ENCODE data around the gene HHIPL2.

The HHIPL2 gene

GRCh38 chr1:222547944-222548671 is at the start of gene HHIPL2:
TSS of gene HHIPL2 (minus strand) at chr1:222548104. CDS start at chr1:222548044, 60 bp downstream.
- TF ChIP-seq, protein P1, sequence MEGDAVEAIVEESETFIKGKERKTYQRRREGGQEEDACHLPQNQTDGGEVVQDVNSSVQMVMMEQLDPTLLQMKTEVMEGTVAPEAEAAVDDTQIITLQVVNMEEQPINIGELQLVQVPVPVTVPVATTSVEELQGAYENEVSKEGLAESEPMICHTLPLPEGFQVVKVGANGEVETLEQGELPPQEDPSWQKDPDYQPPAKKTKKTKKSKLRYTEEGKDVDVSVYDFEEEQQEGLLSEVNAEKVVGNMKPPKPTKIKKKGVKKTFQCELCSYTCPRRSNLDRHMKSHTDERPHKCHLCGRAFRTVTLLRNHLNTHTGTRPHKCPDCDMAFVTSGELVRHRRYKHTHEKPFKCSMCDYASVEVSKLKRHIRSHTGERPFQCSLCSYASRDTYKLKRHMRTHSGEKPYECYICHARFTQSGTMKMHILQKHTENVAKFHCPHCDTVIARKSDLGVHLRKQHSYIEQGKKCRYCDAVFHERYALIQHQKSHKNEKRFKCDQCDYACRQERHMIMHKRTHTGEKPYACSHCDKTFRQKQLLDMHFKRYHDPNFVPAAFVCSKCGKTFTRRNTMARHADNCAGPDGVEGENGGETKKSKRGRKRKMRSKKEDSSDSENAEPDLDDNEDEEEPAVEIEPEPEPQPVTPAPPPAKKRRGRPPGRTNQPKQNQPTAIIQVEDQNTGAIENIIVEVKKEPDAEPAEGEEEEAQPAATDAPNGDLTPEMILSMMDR (IDR thresholded peaks at IDR 0.05; ENCODE audit: low read depth, low read length, missing control alignments): no peak
- DNase-seq (ENCODE audit: low read depth): no peak
- H3K4me3 ChIP-seq (ENCODE audit: low read depth, low read length): no peak within 1 kb of the TSS

DNA sequence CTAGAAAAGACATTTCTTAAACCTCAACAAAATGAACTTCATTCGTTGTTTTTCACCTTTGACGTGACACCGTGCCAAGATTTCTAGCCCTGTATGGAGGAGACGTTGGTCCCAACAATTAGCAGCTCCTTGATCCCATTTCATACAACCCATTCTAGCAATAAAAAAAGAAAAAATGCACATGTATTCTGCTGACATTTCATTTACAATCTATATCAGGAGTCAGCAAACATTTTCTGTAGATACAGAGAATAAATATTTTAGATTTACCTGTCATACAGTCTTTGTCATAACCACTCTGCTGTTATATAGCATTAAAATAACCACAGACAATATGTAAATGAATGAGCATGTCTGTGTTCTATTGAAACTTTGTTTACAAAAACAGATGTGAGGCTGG is 48.8 kb upstream of the HHIPL2 start:
- TF ChIP-seq, protein P1 (IDR thresholded peaks at IDR 0.05; ENCODE audit: low read depth, low read length, missing control alignments): no peak
- no peak for DNase-seq (ENCODE audit: low read depth)
- H3K4me3 ChIP-seq (ENCODE audit: low read depth, low read length): no peak overlapping the region

GRCh38 chr1:222594789-222595188 is 46.9 kb upstream of the HHIPL2 start:
- no peak overlapping the region for H3K4me3 ChIP-seq (ENCODE audit: low read depth, low read length)
- TF ChIP-seq, protein P1 (IDR thresholded peaks at IDR 0.05; ENCODE audit: low read depth, low read length, missing control alignments): no peak
- no peak for DNase-seq (ENCODE audit: low read depth)

DNA sequence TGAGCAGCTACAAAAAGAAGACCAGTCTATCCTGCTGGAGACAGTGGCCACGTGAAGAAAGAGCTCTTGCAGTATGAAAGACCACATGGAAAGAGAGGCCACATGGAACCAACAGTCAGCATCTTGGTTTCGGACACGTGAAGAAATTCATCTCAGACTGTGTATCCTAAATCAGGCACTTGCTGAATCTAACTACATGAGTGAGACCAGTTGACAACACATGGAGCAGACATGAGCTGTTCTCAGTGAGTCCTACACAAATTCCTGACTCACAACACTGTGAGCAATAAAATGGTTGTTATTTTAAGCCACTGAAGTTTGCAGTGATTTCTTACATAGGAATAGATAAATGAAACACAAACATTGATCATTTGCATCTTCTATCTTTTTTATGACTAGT is 44.3 kb upstream of the HHIPL2 start:
- TF ChIP-seq, protein P1 (IDR thresholded peaks at IDR 0.05; ENCODE audit: low read depth, low read length, missing control alignments): no peak
- DNase-seq (ENCODE audit: low read depth): no peak

DNA sequence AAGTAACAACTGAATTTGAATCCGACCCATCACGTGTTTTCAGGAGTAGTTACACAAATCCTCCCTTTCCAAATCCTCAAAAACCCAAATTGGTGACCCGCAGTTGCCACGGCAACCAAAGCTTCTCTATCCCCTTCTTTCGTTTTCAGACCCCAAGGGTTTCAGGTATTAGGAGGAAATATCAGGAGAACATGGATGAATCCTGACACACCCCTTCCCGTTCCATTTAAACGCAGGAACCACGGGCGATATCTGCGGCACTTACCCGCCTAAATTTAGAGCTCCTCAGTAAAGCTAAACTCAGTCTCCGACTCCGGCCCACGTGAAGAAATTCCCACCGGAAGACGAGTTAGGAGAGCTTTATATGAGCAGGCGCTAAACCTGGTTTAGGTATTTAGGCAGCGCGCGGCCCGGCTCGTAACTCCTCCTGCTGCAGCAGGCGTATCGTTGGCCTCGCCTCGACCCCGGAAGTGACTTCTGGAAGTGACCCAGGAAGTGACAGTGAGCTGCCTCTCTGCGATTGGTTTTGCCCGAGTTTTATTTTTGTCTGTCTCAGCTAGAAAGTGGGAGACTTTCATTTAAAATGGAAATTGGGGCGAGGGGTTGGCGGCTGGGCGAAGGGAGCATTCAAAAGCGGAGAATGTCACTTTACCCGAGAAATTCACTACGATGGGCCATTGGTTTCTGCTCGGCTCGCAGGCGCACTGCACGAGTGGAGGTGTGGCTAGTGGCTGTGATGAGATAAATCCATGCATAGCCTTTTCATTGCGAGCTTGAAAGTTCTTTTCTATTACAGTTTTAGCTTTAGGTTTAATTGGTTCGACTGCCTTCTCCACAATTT is 41.8 kb upstream of the HHIPL2 start, which contains the start of gene TAF1A:
TSS of gene TAF1A (minus strand) at position 472 of the 841 bp plus-strand sequence.
- H3K4me3 ChIP-seq (ENCODE audit: low read depth, low read length): peak within 1 kb of the TSS; percentile 76
- peak; percentile 72 for DNase-seq (ENCODE audit: low read depth)
- TF ChIP-seq, protein P1 (IDR thresholded peaks at IDR 0.05; ENCODE audit: low read depth, low read length, missing control alignments): no peak

More for the DNA sequence above, 44.3 kb upstream of the HHIPL2 start:
- H3K4me3 ChIP-seq (ENCODE audit: low read depth, low read length): no peak overlapping the region

- H3K4me3 ChIP-seq (ENCODE audit: low read depth, low read length): no peak overlapping the region
- TF ChIP-seq, protein P1 (IDR thresholded peaks at IDR 0.05; ENCODE audit: low read depth, low read length, missing control alignments): no peak
- no peak for DNase-seq (ENCODE audit: low read depth)
Observed at GRCh38 chr1:222588135-222588534, 40.2 kb upstream of the HHIPL2 start.
